Lung (tissue), 12 donors: ENCODE data around the gene DLG4. TPM values are rescaled to one million over a fixed set of nuclear protein-coding genes. Genes with fewer than 3 reads are reported as not detected.

Source experiments
- ATAC-seq: fragments of 200-7000 bp; cut with Tn5 transposase; one replicate; pipeline ENCODE4 v1.9.1; 2020; ENCODE audit warnings: moderate number of reproducible peaks; ENCODE audit not compliant: insufficient read depth, low FRiP score
- DNase-seq, 3 donors: peaks; one replicate each; pipeline ENCODE4 v3.0.0-alpha.2; 2013 to 2017
- H3K27ac ChIP-seq, 2 donors: one replicate each; pipeline ENCODE4 v1.5.1; 2013; ENCODE audit warnings: mild to moderate bottlenecking in 2 of 2, moderate library complexity in 2 of 2, control low read depth in 1 of 2, inconsistent platforms in 1 of 2, low read depth in 1 of 2, low read length in 1 of 2
- H3K27me3 ChIP-seq, 3 donors: one replicate each; pipeline ENCODE4 v1.5.1; 2013; ENCODE audit warnings: low read length in 2 of 3; ENCODE audit not compliant: control insufficient read depth in 3 of 3, insufficient read depth in 3 of 3
- H3K36me3 ChIP-seq, 4 donors: one replicate each; pipeline ENCODE4 v1.5.1; 2013; ENCODE audit warnings: low read length in 4 of 4, mild to moderate bottlenecking in 1 of 4, moderate library complexity in 1 of 4; ENCODE audit not compliant: control insufficient read depth in 4 of 4, insufficient read depth in 4 of 4
- H3K4me1 ChIP-seq, 5 donors: one replicate each; pipeline ENCODE4 v1.5.1; 2013; ENCODE audit warnings: low read length in 5 of 5, mild to moderate bottlenecking in 2 of 5, moderate library complexity in 1 of 5; ENCODE audit not compliant: control insufficient read depth in 5 of 5, insufficient read depth in 5 of 5
- H3K4me3 ChIP-seq: one replicate; pipeline ENCODE4 v1.5.1; 2013; ENCODE audit warnings: mild to moderate bottlenecking, control low read depth, moderate library complexity
- H3K9ac ChIP-seq, 2 donors: one replicate each; pipeline ENCODE4 v1.5.1; 2013; ENCODE audit warnings: low read length in 2 of 2, control low read depth in 1 of 2; ENCODE audit not compliant: insufficient read depth in 1 of 2
- H3K9me3 ChIP-seq, 4 donors: one replicate each; pipeline ENCODE4 v1.5.1; 2013; ENCODE audit warnings: low read length in 3 of 4, mild to moderate bottlenecking in 1 of 4, moderate library complexity in 1 of 4; ENCODE audit not compliant: control insufficient read depth in 4 of 4, insufficient read depth in 3 of 4
- CTCF ChIP-seq: IDR thresholded peaks from 2 replicates; pipeline ENCODE4 v1.5.1; 2012; ENCODE audit warnings: mild to moderate bottlenecking; ENCODE audit errors: control extremely low read depth, extremely low read depth
- WGBS, 2 donors: extraction: QIAGEN DNeasy Blood & Tissue Kit; methylation state at CpG; one replicate each; pipeline ENCODE4 v1.1.7; 2013; 5-methylcytosine and 5-hydroxymethylcytosine counted together
- polyA plus RNA-seq, 2 donors: library from polyadenylated mRNA; stranded (reverse); fragments of 200-250 nt; gene quantifications; one replicate each; pipeline ENCODE4 v1.2.1, GENCODE V29; 2013
- total RNA-seq, 2 donors: library from RNA; depleted of rRNA in 1 of 2; stranded (reverse); fragments of >200 nt in 1 of 2; gene quantifications; one replicate each; pipeline ENCODE4 v1.2.1, GENCODE V29; 2014 to 2021
- donor health status: control.
- donor health status: control.
- donor health status: Bipolar disorder and iron deficiency.
- donor health status: healthy.
- donor health status: DM: yes; HTN: yes; CAD: no.

DLG4 gene
- total and polyA plus RNA-seq, 4 donors: 10.0 to 20.1 (median 15.2) TPM

- no peak for TF ChIP-seq CTCF
- Histone ChIP-seq H3K4me3 (no peak overlapping the region), H3K4me1 (peaks cover 3 to 25% (median 4%) of the 10 kb centered on the region in 5 donors), H3K27me3 (no peaks in the 10 kb centered on the region), H3K27ac (no peak overlapping the region), H3K36me3 (peaks cover 0 to 43% (median 38%) of the 10 kb centered on the region in 4 donors), H3K9me3 (no peaks in the 10 kb centered on the region), H3K9ac (no peak overlapping the region)
- 80 to 90% methylated on average over 5 of the region's 5 CpGs for WGBS, 2 donors
- no peak for DNase-seq
- ATAC-seq: no peak
Measured at GRCh38 chr17:7232114-7232513, 12.5 kb upstream of the DLG4 start.

- WGBS, 2 donors: 96% methylated on average over 19 of the region's 19 CpGs
- DNase-seq (no peak), ATAC-seq (no peak)
- no peaks in the 10 kb centered on the region for H3K9me3 ChIP-seq
- peaks cover 0 to 51% (median 33%) of the 10 kb centered on the region in 4 donors for H3K36me3 ChIP-seq
- H3K27me3 ChIP-seq: no peaks in the 10 kb centered on the region
- H3K9ac ChIP-seq: no peak overlapping the region
- peaks cover 0 to 13% (median 4%) of the 10 kb centered on the region in 5 donors for H3K4me1 ChIP-seq
- no peak overlapping the region for H3K27ac ChIP-seq
- H3K4me3 ChIP-seq: no peak overlapping the region
- no peak for TF ChIP-seq CTCF
Measured at GRCh38 chr17:7229504-7229903, 9.9 kb upstream of the DLG4 start.

- Histone ChIP-seq H3K4me3 (no peak overlapping the region), H3K27ac (no peak overlapping the region), H3K9me3 (no peaks in the 10 kb centered on the region), H3K27me3 (no peaks in the 10 kb centered on the region), H3K9ac (no peak overlapping the region), H3K36me3 (peaks cover 0 to 57% (median 33%) of the 10 kb centered on the region in 4 donors), H3K4me1 (peaks cover 0 to 13% (median 4%) of the 10 kb centered on the region in 5 donors)
- DNase-seq (no peak), ATAC-seq (no peak)
- WGBS, 2 donors: 92 to 97% methylated on average over 14 of the region's 14 CpGs
- TF ChIP-seq CTCF: no peak
Measured at GRCh38 chr17:7228920-7229319, 9.3 kb upstream of the DLG4 start.
